ENCODE measurements around the gene FAR2.

DNA sequence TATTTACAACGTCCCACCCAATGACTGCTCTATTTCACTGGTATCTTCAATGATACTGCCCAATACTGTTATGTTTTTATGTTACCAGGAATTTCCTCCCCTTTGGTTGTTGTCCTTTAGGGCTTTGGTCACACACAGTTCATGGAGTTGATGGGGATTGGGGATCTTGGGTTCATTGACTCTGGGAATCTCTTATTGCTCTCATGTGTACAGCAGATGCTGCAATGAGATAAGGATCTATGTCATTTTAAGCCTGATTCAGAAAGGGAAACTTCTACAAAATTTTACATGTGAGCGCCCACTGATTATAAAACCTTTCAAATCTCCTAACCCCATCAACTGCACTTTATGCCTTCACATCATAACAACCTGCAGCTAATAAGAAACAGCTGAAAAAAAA is 67.2 kb downstream of the FAR2 start:
- TF ChIP-seq EZH2 (IDR thresholded peaks at IDR 0.05; ENCODE audit: borderline replicate concordance, low read length) = no peak
- TF ChIP-seq, protein P1, sequence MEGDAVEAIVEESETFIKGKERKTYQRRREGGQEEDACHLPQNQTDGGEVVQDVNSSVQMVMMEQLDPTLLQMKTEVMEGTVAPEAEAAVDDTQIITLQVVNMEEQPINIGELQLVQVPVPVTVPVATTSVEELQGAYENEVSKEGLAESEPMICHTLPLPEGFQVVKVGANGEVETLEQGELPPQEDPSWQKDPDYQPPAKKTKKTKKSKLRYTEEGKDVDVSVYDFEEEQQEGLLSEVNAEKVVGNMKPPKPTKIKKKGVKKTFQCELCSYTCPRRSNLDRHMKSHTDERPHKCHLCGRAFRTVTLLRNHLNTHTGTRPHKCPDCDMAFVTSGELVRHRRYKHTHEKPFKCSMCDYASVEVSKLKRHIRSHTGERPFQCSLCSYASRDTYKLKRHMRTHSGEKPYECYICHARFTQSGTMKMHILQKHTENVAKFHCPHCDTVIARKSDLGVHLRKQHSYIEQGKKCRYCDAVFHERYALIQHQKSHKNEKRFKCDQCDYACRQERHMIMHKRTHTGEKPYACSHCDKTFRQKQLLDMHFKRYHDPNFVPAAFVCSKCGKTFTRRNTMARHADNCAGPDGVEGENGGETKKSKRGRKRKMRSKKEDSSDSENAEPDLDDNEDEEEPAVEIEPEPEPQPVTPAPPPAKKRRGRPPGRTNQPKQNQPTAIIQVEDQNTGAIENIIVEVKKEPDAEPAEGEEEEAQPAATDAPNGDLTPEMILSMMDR (IDR thresholded peaks at IDR 0.05; ENCODE audit: low read length) = no peak
